Germinal center (tissue), 1 donor: ENCODE data around the gene MYCBP.
"Not testable (repeated sequence)": the region's sequence is repeated elsewhere in the genome, so short reads cannot be mapped to it uniquely, and the experiment has no call there.

ENCODE experiments used
- DNase-seq: peaks from one replicate; pipeline ENCODE4 v3.0.0; 2012; ENCODE audit warnings: mixed read lengths, low spot score

MYCBP gene, protein sequence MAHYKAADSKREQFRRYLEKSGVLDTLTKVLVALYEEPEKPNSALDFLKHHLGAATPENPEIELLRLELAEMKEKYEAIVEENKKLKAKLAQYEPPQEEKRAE

DNA sequence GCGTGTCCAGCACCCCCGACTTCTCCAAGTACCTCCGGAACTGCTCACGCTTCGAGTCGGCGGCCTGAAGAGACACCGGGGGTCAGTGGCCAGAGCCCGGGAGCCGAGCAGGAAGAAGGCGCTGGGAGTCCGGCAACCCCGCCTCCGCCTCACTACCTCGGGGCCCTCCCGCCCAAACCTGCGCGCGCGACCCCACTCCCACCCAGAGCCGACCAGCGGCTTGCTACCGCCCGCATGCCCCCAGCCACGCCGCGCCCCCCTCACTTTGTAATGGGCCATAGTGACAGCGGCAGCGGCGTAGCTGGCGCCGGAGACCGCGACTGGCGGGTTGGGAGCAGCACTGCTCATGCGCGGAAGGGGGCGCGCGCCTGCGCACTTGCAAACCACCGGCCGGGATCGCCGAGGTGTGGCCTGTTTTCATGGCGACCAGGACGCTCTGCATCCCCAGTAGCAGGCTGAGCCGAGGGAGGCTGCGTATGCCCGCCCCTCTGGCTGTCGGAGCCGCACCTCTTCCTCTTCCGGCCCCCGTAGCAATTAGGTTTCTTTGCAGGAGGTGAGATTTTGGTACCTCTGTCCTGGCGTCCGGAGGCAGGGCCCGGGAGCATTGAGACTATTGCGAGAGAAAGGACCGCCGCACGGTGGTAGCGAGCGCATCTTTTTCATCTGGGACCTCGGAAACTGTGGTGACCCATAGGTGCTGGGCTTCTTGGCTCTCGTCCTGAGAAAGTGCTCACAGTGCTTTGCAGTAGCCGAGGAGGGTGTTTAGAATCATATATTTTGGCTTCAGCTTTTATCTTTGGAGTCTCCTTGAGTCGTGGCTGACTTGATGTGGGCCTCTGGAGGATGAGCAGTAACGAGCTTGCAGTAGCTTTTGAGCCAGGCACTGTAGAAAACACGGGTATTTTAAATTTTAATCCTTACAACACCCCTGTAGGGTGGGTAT lies at the start of gene MYCBP:
MYCBP (minus strand) TSS at position 322 of the 943 bp plus-strand sequence; CDS start at position 279, 43 bp downstream.
- peak; percentile 99 for DNase-seq

GRCh38 chr1:38919130-38919529 lies 46.0 kb upstream of the MYCBP start:
- no peak for DNase-seq

GRCh38 chr1:38918568-38918967 lies 45.4 kb upstream of the MYCBP start:
- no peak for DNase-seq

DNA sequence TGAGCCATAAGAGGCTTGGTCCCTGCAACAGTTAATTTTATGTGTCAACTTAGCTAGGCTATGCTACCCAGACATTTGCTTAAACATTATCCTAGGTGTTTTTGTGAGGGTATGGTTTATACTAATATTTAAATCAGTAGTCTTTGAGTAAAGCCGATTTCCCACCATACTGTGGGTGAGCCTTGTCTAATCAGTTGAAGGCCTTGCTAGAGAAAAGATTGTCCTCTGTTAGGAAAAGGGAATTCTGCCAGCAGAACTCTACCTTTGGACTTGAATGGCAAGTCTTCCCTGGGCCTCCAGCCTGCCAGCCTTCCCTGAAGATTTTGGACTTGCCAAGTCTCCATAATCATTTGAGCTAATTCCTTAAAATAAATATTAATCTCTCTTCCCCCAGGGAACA lies 44.6 kb upstream of the MYCBP start:
- no peak for DNase-seq

DNA sequence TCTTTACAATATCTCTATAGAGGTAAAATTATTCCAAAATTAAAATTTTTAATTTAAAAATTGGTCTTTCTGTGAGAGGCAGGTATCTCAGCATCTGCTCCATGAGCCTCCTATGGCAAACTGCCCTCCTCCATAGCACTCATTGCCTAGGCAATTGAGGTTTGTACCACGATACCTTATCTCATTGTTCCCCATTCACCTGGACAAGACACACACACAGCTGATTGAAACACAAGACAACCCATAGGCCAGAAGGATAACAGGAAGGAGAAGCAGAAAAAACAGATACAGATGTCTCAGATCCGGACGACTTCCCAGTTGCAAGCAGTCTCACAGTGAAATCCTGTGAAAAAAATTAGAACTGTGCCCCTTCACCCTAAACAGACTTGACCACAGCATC lies 44.2 kb upstream of the MYCBP start:
- DNase-seq = no peak

DNA sequence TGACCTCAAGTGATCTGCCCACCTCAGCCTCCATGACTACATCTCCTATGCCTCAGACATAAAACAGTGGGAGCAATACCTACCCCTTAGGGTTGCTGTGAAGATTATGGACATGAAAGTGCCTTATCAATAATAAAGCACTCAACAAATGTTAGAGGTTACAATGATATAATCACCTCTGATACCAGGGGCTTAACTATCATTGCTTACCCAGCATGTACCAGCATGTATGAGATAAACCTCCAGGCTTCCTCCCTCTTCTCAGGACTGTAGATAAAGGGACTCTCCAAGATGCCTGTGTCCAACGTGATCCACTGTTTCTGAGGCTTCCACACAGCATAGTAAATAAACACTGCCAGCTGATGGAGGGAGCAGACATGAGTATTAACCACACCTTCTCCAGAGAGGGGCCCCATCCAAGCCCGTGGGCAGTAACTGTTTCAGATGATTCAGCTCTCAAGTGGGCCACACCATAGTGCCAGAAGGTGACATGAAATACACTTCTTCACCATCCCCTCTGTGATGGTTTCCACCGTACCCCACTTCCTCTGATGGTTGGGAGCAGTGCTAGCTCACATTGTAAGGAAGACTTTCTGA lies 42.3 kb upstream of the MYCBP start:
- DNase-seq = no peak

DNA sequence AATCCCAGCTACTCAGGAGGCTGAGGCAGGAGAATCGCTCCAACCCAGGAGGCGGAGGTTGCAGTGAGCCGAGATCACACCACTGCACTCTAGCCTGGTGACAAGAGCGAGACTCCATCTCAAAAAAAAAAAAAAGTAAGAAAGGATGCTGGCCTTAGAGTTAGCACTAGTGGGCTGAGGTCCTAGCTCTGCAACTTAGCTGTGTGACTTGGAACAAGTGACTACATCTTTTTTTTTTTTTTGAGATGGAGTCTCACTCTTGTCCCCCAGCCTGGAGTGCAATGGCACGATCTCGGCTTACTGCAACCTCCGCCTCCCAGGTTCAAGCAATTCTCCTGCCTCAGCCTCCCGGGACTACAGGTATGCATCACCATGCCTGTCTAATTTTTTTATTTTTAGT lies 41.8 kb upstream of the MYCBP start:
- not testable (repeated sequence) for DNase-seq

DNA sequence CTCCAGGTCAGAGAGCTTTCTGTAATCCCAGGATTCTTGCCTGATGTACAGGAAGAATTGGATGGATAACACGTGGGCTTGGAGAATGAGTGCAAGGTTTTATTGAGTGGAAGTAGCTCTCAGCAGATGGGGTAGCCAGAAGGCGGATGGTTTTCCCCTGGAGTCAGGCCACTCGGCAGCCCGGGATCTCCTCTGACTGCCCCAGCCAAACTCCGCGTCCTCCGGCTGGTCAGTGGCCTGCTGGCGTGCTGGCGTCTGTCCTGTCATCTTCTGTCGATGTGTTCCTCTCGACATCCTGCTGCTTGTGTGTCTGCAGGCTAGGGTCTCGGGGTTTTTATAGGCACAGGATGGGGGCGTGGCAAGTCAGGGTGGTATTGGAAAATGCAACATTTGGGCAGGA lies 35.7 kb upstream of the MYCBP start:
- no peak for DNase-seq

- no peak for DNase-seq
Observed at GRCh38 chr1:38905985-38906384, 32.8 kb upstream of the MYCBP start.

DNA sequence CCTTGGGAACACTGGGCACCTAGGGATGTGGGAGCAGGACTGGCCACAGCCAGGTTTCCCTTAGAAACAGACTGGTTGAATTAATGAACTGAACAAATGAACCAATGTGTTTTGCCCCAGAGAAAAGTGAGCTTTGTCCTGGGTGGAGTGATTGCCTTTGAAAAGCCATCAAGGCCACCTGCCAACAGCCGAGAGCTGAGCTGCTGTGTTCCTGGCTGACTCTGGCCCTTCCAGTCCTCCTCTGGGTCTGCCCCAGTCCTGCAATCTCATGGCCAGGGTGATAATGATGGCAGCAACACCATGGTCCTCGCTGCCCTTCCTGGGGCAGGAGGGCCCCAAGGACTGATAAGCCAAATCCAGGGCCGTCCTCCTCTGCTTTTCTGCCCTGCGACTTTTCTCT lies 26.4 kb upstream of the MYCBP start:
- DNase-seq = no peak

GRCh38 chr1:38898653-38899230 lies 25.6 kb upstream of the MYCBP start:
- no peak for DNase-seq

DNA sequence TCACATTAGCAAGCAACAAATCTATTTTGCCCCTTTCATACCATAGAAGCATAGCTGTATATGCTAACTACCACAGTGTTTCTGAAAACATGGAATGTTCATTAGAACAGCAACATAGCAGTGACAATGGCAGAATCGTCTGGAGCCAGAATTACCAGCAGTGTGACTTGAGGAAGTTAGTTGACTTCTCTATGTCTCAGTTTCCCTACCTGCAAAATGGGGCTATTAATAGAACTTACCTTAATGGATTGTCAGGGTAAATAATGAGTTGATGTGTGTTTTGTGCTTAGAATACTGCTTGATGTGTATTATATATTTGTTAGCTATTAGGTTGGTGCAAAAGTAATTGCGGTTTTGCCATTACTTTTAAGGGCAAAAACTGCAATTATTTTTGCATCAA lies 23.0 kb upstream of the MYCBP start:
- DNase-seq = no peak

GRCh38 chr1:38892976-38893375 lies 19.8 kb upstream of the MYCBP start:
- no peak for DNase-seq

DNA sequence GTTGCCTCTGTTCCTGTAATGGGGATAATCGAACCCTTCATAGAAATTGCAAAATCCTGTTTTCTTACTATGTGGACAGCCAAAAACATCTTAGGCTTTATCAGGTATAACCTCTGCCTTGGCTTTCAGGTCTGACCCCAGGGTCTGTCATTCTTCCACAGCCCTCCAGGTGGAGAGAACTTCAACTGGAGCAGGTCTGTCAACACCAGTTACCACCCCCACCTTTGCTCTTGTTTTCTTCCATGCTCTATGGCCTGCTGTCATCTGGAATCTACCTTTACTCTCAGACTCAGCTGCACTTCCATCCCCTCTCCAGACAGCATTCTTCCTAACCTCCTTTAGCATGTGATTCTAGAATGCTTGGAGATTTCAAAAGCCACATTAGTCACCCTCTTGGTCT lies 18.6 kb upstream of the MYCBP start:
- DNase-seq = no peak

DNA sequence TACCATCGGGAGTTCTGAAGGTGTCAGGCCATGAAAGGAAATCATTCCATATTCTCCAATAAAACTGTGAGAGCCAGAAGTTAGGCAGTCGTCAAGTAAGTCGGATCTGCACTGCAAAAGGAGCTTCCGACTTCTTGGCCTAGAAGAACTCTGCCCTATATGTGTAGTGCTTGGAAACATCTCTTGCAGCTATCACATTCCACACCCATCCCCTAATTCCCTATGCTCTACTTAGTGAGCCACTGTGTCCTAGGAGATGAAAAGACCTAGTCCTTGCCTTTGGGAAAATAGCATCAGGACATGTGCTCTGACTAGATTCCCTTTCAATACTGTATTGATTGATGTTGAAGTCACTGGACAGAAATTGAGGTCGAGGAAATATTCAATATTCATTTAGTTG lies 16.4 kb upstream of the MYCBP start:
- no peak for DNase-seq

DNA sequence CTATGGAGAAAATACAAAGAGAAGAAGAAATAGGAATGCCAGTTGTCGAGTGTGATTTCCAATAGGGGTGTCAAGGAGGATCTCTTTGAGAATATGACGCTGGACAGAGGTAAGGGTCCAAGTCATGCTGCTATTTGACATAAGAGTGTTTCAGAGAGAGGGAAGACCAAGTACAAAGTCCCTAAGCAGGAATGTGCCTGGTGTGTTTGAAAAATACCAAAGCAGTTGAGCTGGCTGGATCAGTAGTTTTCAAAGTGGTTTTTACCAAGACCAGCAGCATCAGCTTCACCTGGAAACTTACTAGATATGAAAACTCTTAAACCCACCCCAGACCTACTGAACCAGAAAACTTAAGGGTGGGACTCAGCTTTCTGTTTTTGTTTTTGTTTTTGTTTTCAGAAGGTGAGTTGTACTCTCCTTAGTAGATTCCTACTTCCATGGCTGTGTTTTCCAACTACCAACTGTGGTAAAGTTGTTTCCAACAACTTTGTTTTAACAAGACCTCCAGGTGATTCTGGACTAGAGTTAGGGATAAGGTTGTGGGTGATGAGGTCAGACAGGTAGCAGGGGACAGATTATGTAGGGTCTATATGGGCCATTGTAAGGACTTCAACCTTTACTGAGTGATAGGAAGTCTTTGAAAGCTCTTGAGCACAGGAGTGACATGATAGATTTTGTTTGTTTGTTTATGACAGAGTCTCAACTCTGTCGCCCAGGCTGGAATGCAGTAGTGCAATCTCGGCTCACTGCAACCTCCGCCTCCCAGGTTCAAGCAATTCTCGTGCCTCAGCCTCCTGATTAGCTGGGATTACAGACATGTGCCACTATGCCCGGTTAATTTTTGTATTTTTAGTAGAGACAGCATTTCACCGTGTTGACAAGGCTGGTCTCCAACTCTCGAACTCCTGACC lies 15.5 kb upstream of the MYCBP start:
- DNase-seq = no peak

DNA sequence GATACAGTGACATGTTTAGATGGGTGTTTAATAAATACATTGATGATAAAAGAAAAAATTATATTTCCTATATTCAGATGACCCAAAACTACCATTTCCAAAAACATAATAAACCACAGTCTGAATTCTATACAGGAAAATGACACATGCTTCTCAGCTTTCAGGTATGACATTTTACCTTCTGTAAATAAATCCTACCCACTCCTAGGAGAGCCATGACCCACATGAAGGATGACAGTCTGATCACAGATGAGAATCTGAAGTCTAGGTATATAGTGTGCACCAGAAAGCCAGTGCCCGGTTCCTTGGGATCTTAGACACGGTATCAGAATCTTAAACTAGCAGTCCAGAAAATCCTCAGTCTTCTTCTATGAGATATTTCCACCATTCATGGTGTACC lies 11.9 kb upstream of the MYCBP start:
- DNase-seq = no peak

DNA sequence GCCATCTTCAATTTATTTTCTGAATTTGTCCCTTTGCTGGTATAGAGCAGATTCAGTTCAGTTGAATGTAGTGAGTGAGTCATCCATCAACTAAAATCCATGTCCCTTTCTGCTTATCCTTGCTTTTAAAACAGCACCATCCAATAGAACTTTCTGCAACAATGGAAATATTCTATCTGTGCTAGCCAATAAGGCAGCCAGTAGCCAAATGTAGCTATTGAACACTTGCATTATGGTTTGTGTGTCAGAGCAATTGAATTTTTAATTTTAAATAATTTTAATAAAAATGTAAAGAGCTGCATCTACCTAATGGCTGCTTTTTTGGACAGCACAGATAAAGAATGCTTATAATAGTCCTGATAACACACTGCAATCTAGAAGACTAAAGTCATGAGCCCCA lies 8.3 kb upstream of the MYCBP start, which contains the start of gene GJA9:
GJA9 (minus strand) TSS at position 101 of the 400 bp plus-strand sequence. CDS start 5,489 bp downstream, outside the sequence.
- DNase-seq = no peak

- DNase-seq = no peak
Observed at GRCh38 chr1:38875811-38876210, 2.7 kb upstream of the MYCBP start.

DNA sequence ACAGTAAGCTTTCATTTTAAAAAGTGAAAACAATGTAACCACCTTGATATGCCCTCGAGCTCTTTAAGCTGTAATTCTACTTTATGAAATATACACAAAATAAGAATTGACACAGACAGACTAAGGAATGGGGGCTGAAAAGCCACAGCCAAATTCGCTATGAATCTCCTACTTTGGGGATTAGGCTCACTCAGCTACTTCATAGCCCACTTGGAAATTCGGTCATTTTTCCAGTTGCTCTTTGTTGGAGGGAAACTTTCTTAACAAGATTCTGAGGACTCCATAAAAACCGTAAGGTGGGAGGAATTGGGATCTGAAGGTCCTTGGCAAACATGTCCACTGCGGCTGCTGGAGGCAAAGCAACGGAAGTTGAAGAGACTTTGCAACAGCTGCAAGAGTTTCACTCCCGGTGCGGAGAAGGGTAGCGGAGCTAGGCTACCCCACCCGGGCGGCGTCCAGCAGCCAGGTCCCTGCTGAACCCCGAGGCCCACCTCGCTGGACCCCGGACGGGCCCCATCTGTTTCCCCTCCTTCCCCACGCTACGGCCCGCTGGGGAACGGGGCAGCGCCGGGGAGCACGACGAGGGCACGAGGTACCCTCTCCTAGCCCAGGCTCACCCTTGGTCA lies 634 bp downstream of the MYCBP start:
- peak; percentile 32 for DNase-seq

DNA sequence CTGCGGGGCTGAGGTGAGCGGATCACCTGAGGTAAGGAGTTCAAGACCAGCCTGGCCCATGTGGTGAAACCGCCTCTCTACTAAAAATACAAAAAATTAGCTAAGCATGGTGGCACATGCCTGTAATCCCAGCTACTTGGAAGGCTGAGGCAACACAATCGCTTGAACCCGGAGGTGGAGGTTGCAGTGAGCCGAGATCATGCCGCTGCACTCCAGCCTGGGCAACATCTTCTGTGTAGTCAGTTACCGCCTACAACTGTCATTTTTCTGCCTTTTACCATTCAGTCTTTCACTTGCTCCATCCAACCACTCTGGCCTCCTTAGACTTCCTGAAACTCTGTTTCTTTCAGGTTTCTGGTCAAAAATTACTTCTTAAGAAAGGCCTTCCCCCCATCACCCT lies 2.2 kb downstream of the MYCBP start:
- DNase-seq = no peak
